GM12892 (cell line): ENCODE data around the gene BARHL2.

Experiments used
- DNase-seq: peaks from one replicate; pipeline ENCODE4 v3.0.0; 2011; ENCODE audit not compliant: insufficient read length
- FAIRE-seq: peaks from 2 replicates; lab custom pipeline; 2011; peaks lifted over from hg19 to GRCh38; lab: Jason Lieb, UNC
- POLR2A ChIP-seq: IDR thresholded peaks from 2 replicates; pipeline ENCODE4 v1.6.1; 2011; ENCODE audit warnings: low read depth, low read length, control low read depth
- POLR2AphosphoS5 ChIP-seq: IDR thresholded peaks from 2 replicates; pipeline ENCODE4 v1.6.1; 2011; ENCODE audit warnings: low read depth, low read length, control low read depth
- TAF1 ChIP-seq: IDR thresholded peaks from 2 replicates; pipeline ENCODE4 v1.6.1; 2011; ENCODE audit warnings: low read depth, mild to moderate bottlenecking, control low read depth, low read length, borderline replicate concordance

Gene BARHL2

DNA sequence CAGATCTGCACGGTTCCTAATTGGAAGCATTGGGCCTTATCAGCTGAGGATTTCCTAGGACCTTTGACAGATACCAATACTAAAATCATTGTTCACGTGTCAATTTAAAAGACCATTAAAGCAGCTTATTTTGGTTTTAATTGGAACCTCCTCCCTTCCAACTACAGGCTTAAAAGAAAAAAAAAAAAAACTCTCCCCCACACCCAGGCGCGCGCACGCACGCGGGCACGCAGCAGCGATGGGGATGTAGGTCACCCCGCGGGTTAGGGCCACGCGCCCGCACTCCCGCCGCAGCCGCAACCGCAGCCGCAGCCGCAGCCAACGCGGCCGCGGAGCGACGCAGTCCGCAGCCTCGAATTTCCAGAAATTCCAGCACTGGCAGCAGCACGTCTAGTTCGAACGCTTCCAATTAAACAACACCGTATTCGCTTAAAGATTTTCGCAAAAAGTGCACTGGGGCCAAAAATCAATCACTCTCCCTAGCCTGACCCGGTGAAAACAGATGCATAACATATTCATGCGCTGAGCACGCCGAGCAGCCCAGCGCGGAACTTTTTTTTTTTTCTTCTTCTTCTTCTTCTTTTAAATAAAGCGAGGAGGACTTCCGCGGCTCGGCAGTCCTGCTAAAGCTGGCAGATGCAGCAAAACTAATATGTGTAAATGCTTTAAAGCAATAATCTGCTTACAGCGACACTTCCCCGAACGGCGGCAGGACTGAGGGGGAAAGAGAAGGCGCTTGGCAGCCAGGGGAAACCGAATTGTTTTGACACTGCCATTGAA, 13.3 kb upstream of the BARHL2 start:
- no peak for FAIRE-seq
- TF ChIP-seq TAF1 (no peak), POLR2A (no peak), POLR2AphosphoS5 (no peak)

DNA sequence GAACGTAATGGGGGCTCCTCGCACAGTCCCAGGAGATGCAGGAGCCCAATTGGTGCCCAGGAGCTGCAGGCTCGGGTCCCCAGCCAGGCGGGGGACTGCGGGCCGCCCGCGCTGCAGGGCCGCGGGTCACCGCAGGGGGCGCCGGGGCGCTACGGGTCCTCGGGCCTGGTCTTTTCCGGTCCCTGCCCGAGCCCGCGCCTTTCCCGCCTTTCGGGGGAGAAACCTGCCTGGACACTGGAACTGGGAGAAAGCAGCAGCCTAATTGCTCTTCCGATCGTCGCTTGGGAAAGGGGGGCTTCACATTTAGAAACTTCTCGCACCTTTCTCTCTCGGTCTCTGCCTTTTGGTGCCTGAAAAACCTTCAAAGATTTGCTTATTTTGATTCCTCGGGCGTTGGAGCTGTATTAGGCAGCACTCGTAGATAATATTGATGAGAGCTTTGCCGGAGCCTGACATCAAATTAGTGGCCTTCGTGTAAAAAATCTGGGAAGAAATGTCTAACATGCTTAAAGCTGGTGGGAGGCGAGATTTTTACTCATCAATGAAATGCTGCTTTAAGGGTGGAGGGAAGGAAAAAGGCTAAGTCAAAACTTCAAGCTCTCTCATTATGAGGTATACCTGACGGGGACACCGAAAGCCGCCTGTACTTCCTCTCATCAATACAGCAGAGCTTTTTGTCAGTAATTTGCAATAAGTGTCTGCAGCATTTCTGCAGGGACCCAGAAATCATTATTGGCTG, 12.6 kb upstream of the BARHL2 start:
- TF ChIP-seq POLR2AphosphoS5 (no peak), POLR2A (no peak), TAF1 (no peak)
- no peak for DNase-seq
- FAIRE-seq: no peak

More for the DNA sequence above, 13.3 kb upstream of the BARHL2 start:
- no peak for DNase-seq

GRCh38 chr1:90728502-90729287, 11.6 kb upstream of the BARHL2 start:
- FAIRE-seq: no peak
- TF ChIP-seq POLR2A: no peak
- TF ChIP-seq POLR2AphosphoS5: no peak
- no peak for TF ChIP-seq TAF1

GRCh38 chr1:90727917-90728501, 10.9 kb upstream of the BARHL2 start:
- FAIRE-seq (no peak), DNase-seq (no peak)
- no peak for TF ChIP-seq POLR2A
- TF ChIP-seq TAF1: no peak
- no peak for TF ChIP-seq POLR2AphosphoS5

More at GRCh38 chr1:90728502-90729287, 11.6 kb upstream of the BARHL2 start:
- no peak for DNase-seq

- TF ChIP-seq POLR2AphosphoS5 (no peak), TAF1 (no peak)
- DNase-seq (no peak), FAIRE-seq (no peak)
Observed at GRCh38 chr1:90726986-90727480, 9.9 kb upstream of the BARHL2 start.

DNA sequence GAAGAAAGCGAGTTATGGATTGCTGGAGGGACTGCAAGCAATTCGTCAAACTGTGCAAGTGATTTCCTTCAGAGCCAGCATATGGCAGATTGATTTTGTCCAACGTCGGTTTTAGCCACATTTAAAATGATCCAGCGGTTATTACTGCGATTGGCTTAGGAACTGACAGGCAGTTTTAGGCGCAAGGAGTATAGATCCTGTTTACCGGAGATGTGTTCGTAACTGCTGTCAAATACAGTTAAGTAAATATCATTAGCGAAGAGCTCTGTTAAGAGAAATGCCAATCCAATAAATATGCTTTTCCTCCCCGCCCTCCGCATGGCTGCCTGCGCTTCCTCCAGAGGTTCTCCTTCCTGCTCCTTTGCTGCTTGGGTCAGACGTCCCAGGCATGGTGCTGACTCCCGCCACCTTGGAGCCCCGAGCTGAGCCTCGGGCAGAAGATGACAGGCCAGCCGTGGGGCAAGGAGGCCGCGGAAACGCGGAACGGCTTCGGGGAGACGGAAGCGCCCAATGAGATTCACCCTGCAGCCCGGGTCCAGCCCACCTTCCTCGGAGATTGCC, 9.4 kb upstream of the BARHL2 start:
- no peak for DNase-seq
- FAIRE-seq: no peak
- TF ChIP-seq POLR2AphosphoS5: no peak
- no peak for TF ChIP-seq TAF1
- TF ChIP-seq POLR2A: no peak

GRCh38 chr1:90725657-90726424, 8.7 kb upstream of the BARHL2 start:
- no peak for TF ChIP-seq POLR2A
- TF ChIP-seq POLR2AphosphoS5: no peak
- no peak for TF ChIP-seq TAF1
- FAIRE-seq (no peak), DNase-seq (no peak)

GRCh38 chr1:90724926-90725656, 8.0 kb upstream of the BARHL2 start:
- DNase-seq: no peak
- TF ChIP-seq TAF1: no peak
- FAIRE-seq: no peak

GRCh38 chr1:90724361-90724760, 7.3 kb upstream of the BARHL2 start:
- no peak for TF ChIP-seq POLR2AphosphoS5
- TF ChIP-seq TAF1: no peak
- no peak for TF ChIP-seq POLR2A
- no peak for DNase-seq
- FAIRE-seq: no peak
